ENCODE results near the gene PLAGL1. TPM values are rescaled to one million over a fixed set of nuclear protein-coding genes. Genes with fewer than 3 reads are reported as not detected.

PLAGL1 gene
- total and polyA plus RNA-seq, 11 donors: 6.6 to 27.3 (median 9.5) TPM

DNA sequence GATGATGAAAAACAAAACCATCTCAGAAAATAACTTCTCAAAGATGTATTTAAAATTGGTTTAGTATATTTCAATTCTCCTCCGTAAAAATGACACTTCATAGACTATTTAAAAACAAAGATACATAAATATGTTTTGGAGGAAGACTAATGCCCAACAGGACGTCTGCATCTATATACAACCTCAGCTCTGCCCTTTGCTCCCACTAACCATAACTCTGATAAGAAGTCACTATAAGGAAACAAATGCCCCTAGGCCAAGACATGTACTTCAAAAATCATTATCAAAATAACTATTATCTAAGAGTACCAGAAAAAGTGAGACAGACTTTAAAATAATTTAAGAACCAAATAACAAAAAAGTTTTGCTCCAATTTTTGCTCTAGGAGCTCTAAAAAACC is 23.4 kb downstream of the PLAGL1 start:
- ATAC-seq (no peak), DNase-seq (no peak)
- intact Hi-C loops (cut with DNase I): no loop called here
- Histone ChIP-seq H3K27ac (no peak overlapping the region), H3K9me3 (peaks cover 0 to 12% (median 0%) of the 10 kb centered on the region in 12 donors), H3K4me1 (no peaks in the 10 kb centered on the region), H3K27me3 (no peaks in the 10 kb centered on the region), H3K36me3 (no peaks in the 10 kb centered on the region), H3K4me3 (no peak overlapping the region)
- TF ChIP-seq, protein P1, sequence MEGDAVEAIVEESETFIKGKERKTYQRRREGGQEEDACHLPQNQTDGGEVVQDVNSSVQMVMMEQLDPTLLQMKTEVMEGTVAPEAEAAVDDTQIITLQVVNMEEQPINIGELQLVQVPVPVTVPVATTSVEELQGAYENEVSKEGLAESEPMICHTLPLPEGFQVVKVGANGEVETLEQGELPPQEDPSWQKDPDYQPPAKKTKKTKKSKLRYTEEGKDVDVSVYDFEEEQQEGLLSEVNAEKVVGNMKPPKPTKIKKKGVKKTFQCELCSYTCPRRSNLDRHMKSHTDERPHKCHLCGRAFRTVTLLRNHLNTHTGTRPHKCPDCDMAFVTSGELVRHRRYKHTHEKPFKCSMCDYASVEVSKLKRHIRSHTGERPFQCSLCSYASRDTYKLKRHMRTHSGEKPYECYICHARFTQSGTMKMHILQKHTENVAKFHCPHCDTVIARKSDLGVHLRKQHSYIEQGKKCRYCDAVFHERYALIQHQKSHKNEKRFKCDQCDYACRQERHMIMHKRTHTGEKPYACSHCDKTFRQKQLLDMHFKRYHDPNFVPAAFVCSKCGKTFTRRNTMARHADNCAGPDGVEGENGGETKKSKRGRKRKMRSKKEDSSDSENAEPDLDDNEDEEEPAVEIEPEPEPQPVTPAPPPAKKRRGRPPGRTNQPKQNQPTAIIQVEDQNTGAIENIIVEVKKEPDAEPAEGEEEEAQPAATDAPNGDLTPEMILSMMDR (IDR thresholded peaks at IDR 0.05): no peak
- TF ChIP-seq POLR2A (IDR thresholded peaks at IDR 0.05): no peak
- WGBS, 4 donors: 66 to 74% (median 71%) methylated on average over 2 of the region's 2 CpGs

DNA sequence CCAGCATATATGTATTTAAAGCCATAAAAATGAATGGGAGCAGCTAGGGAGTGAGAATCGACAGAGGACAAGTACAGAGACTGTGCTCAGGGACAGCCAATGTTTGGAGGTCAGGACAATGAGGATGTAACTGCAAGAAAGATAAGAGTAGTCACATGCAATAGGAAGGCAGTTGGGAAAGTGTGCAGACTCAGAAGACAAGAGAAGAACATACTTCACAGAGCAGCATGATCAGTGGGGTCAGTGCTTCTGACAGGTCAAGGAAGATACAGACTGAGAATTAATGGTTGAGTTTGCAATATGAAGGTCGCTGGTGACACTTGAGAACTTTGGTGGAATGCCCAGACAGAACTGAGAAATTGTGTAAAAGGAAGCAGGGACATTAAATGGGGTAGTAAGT is 25.1 kb downstream of the PLAGL1 start:
- no peaks in the 10 kb centered on the region for H3K4me1 ChIP-seq
- 67 to 86% (median 73%) methylated on average over 2 of the region's 2 CpGs for WGBS, 4 donors
- H3K4me3 ChIP-seq: no peak overlapping the region
- H3K9me3 ChIP-seq: peaks cover 0 to 10% (median 0%) of the 10 kb centered on the region in 12 donors
- TF ChIP-seq, protein P1 (IDR thresholded peaks at IDR 0.05): no peak
- no peak for TF ChIP-seq POLR2A (IDR thresholded peaks at IDR 0.05)
- no peaks in the 10 kb centered on the region for H3K36me3 ChIP-seq
- H3K27me3 ChIP-seq: no peaks in the 10 kb centered on the region
- no peak overlapping the region for H3K27ac ChIP-seq
- intact Hi-C loops (cut with DNase I): no loop called here
- DNase-seq: no peak
- ATAC-seq: no peak

DNA sequence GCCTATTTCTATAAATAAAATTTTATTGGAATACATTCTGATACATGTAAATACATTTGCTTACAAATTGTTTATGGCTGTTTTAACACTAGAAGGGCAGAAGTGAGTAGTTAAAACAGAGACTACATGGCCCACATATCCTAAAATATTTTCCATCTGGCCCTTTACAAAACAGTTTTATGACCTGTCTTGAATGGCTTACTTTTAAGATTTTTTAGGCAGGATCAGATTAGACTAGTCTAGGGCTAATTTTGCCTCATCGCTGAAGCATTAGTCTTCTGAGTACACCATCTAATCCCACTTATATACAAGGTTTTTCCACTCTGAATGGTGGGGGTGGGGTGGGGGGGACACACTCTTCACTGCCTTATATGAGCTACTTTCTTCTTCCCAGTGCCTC is 27.1 kb downstream of the PLAGL1 start:
- intact Hi-C loops (cut with DNase I): no loop called here

DNA sequence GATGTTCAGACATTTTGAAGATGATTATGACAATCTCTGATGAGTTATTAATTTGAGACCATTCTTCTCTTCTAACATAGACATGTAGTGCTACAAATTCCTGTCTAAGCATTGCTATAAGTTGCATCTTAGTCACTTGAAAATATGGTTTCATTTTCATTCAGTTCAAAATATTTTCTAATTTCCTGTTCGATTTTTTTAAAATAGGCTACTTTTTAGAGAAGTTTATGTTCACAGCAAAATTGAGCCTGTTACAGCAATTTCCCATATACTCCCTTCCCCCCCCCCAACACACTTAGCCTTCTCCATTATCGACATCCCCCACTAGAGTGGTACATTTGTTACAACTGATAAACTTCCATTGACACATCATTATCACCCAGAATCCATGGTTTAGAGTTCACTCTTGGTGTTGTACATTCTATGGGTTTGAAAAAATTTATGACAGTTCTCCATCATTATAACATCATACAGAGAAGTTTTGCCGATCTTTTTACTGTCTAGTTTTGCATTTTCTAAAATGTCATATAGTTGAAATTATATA is 31.2 kb downstream of the PLAGL1 start:
- no peak for ATAC-seq
- Histone ChIP-seq H3K4me1 (peaks cover 0 to 5% (median 0%) of the 10 kb centered on the region in 12 donors), H3K27ac (no peak overlapping the region), H3K36me3 (no peaks in the 10 kb centered on the region), H3K27me3 (no peaks in the 10 kb centered on the region), H3K9me3 (peaks cover 0 to 10% (median 0%) of the 10 kb centered on the region in 12 donors), H3K4me3 (no peak overlapping the region)
- no peak for DNase-seq
- WGBS, 4 donors: 59 to 76% (median 64%) methylated on average over 3 of the region's 3 CpGs
- TF ChIP-seq, protein P1 (IDR thresholded peaks at IDR 0.05): no peak
- no peak for TF ChIP-seq POLR2A (IDR thresholded peaks at IDR 0.05)
- intact Hi-C loops (cut with DNase I): no loop called here

More for the DNA sequence above, 27.1 kb downstream of the PLAGL1 start:
- H3K4me1 ChIP-seq: no peaks in the 10 kb centered on the region
- no peak overlapping the region for H3K4me3 ChIP-seq
- peaks cover 0 to 10% (median 0%) of the 10 kb centered on the region in 12 donors for H3K9me3 ChIP-seq
- TF ChIP-seq, protein P1 (IDR thresholded peaks at IDR 0.05): no peak
- TF ChIP-seq POLR2A (IDR thresholded peaks at IDR 0.05): no peak
- H3K27ac ChIP-seq: no peak overlapping the region
- H3K27me3 ChIP-seq: no peaks in the 10 kb centered on the region
- no peaks in the 10 kb centered on the region for H3K36me3 ChIP-seq
- ATAC-seq: no peak
- WGBS, 4 donors: 95 to 100% (median 100%) methylated on average over 1 of the region's 1 CpG
- DNase-seq: no peak

Measured in heart left ventricle (tissue), 16 donors.